Testis (tissue), 3 donors: Measurements from ENCODE around the gene SYNDIG1. TPM values are rescaled to one million over a fixed set of nuclear protein-coding genes. Genes with fewer than 3 reads are reported as not detected.
A peak's percentile ranks its signal among the peaks of the same experiment; 100 is the strongest.

Source experiments
- DNase-seq: peaks from one replicate; pipeline ENCODE4 v3.0.0-alpha.2; 2019
- H3K27ac ChIP-seq, 2 donors: fragments of 200-600 bp; sonication (generic); one replicate each; pipeline ENCODE4 v1.5.1; 2019
- H3K27me3 ChIP-seq: fragments of 200-600 bp; sonication (generic); one replicate; pipeline ENCODE4 v1.5.1; 2019
- H3K36me3 ChIP-seq: fragments of 200-600 bp; sonication (generic); one replicate; pipeline ENCODE4 v1.5.1; 2017; ENCODE audit warnings: low read depth; ENCODE audit errors: missing control alignments
- H3K4me1 ChIP-seq: fragments of 200-600 bp; sonication (generic); one replicate; pipeline ENCODE4 v1.5.1; 2019
- H3K4me3 ChIP-seq, 2 donors: fragments of 200-600 bp; sonication (generic); one replicate each; pipeline ENCODE4 v1.5.1; 2017 to 2019
- H3K9me3 ChIP-seq: fragments of 200-600 bp; sonication (generic); one replicate; pipeline ENCODE4 v1.5.1; 2017
- POLR2A ChIP-seq: fragments of 450-650 bp; IDR thresholded peaks from one replicate; pipeline ENCODE4 v1.6.1; 2017; ENCODE audit warnings: antibody characterized with exemption, mild to moderate bottlenecking, moderate library complexity
- WGBS, 2 donors: methylation state at CpG; one replicate each; pipeline ENCODE4 v1.1.5; 2018; 5-methylcytosine and 5-hydroxymethylcytosine counted together
- intact Hi-C: fragments of 100-400 bp; cut with DNase I; formaldehyde crosslinking; loops from one replicate; pipeline ENCODE4 v1.15.1; 2023; ENCODE audit warnings: low total_unique reads
- polyA plus RNA-seq: library from polyadenylated mRNA; stranded (reverse); fragments of 350-450 nt; fragmentation: Illumina TruSeq; extraction: RNeasy Lipid Tissue Mini Kit (QIAGEN cat#74804); gene quantifications from one replicate; pipeline ENCODE4 v1.2.3, GENCODE V29; 2014; ENCODE audit warnings: low read depth, low replicate concordance; ENCODE audit not compliant: insufficient read depth
- total RNA-seq, 2 donors: library from RNA; depleted of rRNA; stranded (reverse); fragments of >200 nt; gene quantifications; one replicate each; pipeline ENCODE4 v1.2.3, GENCODE V29; 2016
- TF ChIP-seq, protein P1 (sequence below), 3 experiments: fragments of 450-650 bp in 2 of 3; fragments of 200-600 bp in 1 of 3; sonication (generic) in 1 of 3; IDR thresholded peaks; one replicate each; pipeline ENCODE4 v1.5.1; 2016 to 2019; ENCODE audit warnings: antibody characterized with exemption in 3 of 3, mild to moderate bottlenecking in 2 of 3, moderate library complexity in 1 of 3

SYNDIG1 gene
- total and polyA plus RNA-seq, 3 donors from 2014 or later = 2.1 to 3.2 (median 2.8) TPM

DNA sequence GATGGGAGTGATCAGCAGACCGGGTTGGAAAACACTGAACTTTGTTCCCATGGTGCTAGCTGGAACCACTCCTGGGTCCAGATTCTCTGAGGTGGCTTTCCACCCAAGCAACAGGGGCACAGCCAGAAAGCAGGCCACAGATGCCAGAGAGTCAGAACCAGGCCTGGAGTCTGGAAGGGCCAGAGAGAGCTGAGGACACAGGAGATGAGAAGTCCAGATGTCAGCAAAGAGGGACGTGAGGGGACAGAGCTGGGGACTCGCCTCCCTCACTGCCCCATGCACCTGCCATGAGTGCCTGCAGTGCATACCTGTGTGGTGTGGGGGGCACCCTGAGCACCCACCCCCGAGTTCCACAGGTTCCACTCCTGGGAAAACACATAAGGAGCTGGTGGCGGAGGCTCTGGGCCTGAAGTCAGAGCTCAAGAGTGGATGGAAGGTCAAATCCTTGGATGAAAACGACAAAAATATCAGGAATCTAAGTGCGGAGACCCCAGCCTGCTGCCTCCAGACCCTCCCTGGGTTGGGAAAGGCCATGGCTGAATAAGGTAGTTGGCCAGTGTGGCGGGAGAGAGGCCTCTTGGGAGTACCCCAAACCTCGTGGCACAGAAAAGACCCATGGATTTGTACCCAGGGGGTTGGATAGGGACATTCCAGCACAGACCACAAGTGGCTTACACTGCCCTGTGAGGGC lies 224.2 kb downstream of the SYNDIG1 start:
- intact Hi-C loops = no loop called here
- Histone ChIP-seq H3K27ac (no peak overlapping the region), H3K36me3 (no peaks in the 10 kb centered on the region)

DNA sequence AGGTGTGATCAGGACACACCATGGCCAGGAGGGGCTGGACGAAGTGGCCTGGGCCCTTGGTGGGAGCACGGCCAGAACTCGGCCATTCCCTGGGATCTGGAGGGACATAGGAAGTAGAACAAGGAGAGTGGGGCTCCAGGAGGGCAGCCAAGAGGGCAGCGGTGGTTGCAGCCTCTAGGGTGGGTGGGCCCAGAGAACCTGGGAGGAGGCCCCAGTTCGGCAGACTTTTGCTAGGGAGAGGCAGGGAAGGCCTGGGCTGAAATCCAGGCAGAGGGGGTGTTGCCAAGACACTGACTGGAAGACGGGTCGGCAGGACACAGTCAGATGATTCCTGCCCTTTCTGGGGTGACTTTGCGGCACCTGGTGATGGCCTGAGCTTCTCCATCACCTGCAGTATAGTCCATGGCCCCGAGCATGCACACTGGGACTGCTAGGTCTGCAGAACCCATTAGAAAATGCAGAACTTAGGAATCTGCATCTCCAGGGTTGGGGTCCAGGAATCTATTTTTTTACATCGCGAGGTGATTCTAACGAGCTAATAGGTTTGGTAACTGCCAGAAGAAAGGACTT lies 224.8 kb downstream of the SYNDIG1 start:
- intact Hi-C loops = no loop called here
- H3K9me3 ChIP-seq = no peaks in the 10 kb centered on the region
- H3K27me3 ChIP-seq = no peaks in the 10 kb centered on the region
- peaks cover 14% of the 10 kb centered on the region for H3K4me1 ChIP-seq
- peak; percentile 50 for DNase-seq
- H3K4me3 ChIP-seq = no peak overlapping the region
- H3K27ac ChIP-seq = no peak overlapping the region
- no peaks in the 10 kb centered on the region for H3K36me3 ChIP-seq
- WGBS, 2 donors = 38 to 54% methylated on average over 11 to 12 of the region's 12 CpGs
- TF ChIP-seq POLR2A = no peak
- TF ChIP-seq, protein P1, sequence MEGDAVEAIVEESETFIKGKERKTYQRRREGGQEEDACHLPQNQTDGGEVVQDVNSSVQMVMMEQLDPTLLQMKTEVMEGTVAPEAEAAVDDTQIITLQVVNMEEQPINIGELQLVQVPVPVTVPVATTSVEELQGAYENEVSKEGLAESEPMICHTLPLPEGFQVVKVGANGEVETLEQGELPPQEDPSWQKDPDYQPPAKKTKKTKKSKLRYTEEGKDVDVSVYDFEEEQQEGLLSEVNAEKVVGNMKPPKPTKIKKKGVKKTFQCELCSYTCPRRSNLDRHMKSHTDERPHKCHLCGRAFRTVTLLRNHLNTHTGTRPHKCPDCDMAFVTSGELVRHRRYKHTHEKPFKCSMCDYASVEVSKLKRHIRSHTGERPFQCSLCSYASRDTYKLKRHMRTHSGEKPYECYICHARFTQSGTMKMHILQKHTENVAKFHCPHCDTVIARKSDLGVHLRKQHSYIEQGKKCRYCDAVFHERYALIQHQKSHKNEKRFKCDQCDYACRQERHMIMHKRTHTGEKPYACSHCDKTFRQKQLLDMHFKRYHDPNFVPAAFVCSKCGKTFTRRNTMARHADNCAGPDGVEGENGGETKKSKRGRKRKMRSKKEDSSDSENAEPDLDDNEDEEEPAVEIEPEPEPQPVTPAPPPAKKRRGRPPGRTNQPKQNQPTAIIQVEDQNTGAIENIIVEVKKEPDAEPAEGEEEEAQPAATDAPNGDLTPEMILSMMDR (IDR thresholded peaks at IDR 0.05) = no peak

More for the DNA sequence above, 224.2 kb downstream of the SYNDIG1 start:
- TF ChIP-seq, protein P1 (IDR thresholded peaks at IDR 0.05) = no peak
- TF ChIP-seq POLR2A = no peak
- WGBS, 2 donors = 76 to 89% methylated on average over 9 of the region's 9 CpGs
- Histone ChIP-seq H3K9me3 (no peaks in the 10 kb centered on the region), H3K27me3 (no peaks in the 10 kb centered on the region), H3K4me1 (peaks cover 14% of the 10 kb centered on the region), H3K4me3 (no peak overlapping the region)
- DNase-seq = peak; percentile 11

DNA sequence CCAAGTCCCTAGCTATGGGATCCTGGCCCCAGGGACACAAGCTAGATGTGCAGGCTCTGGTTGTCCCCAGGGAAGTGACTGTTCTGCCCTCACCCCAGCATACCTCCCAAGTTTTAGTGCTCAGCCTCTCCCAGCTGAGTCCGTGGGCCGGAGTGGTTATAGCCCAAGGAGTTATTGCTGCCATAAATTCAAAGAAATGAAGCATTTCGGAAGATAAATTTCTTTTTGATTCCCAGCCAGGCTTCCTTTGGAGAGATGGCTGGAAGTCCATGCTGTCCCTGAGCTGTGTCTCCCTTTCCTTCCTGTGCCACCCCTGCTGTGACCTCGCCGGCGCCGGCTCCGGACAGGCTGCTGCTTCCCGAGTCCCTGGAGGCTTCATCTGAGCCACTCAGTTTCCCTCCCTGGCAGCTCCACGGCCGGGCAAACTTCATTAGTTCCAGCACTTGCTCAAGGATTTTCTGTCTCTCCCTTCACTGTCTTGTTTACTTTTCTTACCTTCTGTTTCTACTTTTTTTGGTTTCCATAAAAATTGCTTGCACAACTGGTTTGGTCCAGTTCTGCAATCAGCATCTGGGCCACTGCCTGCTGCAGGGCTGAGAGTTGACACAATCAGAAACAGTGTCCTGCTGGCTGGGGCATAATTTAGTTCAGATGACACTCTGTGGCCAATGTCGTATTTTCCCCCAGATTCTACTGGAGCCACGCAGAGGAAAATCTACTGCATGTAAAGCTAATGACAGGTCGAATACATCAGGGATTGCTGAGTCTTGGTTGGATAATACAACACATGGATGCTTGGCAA lies 225.5 kb downstream of the SYNDIG1 start:
- intact Hi-C loops = no loop called here
- Histone ChIP-seq H3K4me1 (peaks cover 14% of the 10 kb centered on the region), H3K27me3 (no peaks in the 10 kb centered on the region), H3K4me3 (no peak overlapping the region), H3K36me3 (no peaks in the 10 kb centered on the region), H3K27ac (no peak overlapping the region), H3K9me3 (no peaks in the 10 kb centered on the region)
- peak; percentile 36 for DNase-seq
- WGBS, 2 donors = 39 to 57% methylated on average over 13 to 14 of the region's 14 CpGs
- TF ChIP-seq POLR2A = no peak
- TF ChIP-seq, protein P1 (IDR thresholded peaks at IDR 0.05) = no peak

DNA sequence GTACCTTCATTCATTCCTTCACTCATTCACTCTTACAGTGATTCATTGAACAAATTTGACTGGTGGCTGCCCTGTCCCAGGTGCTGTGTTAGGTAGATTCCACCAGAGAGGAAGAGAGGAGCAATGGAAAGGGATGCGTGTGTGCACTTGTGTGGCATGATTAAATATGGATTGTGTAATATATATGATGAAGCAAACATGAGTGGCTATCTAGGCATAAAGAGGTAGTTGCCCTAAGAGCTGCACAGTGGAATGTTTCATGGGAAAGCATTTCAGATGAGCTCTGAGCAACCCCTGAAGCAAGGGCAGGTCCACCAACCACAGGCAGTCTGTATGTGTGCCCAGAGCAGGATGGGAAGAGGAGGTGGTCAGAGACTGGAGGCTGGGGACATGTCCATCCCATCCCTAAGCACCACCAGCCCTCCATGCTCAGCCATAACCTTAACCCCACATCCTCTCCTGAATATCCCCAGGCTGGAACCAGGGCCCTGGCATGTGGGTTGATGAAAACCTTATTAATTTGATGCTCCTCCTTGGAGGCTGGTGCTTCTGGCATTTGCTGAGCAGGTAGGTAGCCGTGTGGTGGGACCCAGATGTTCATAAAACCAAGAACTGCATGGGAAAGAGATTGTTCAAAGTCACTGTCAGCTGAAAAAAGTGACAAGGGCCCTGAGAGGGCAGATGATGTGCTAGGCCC lies 226.2 kb downstream of the SYNDIG1 start:
- DNase-seq = peak; percentile 8
- Histone ChIP-seq H3K9me3 (no peaks in the 10 kb centered on the region), H3K4me1 (peaks cover 14% of the 10 kb centered on the region), H3K27me3 (no peaks in the 10 kb centered on the region), H3K27ac (no peak overlapping the region), H3K36me3 (no peaks in the 10 kb centered on the region), H3K4me3 (no peak overlapping the region)
- intact Hi-C loops = no loop called here
- TF ChIP-seq POLR2A = no peak
- TF ChIP-seq, protein P1 (IDR thresholded peaks at IDR 0.05) = no peak
- WGBS, 2 donors = 85 to 90% methylated on average over 2 of the region's 2 CpGs
